ENCODE data around the gene STK25. TPM values are rescaled to one million over a fixed set of nuclear protein-coding genes. Genes with fewer than 3 reads are reported as not detected.

STK25 gene
- total and polyA plus RNA-seq, 2 of the 8 experiments (the other 6 are each of a cell fraction or from before 2014, with no cell fraction given): 159 to 546 TPM

GRCh38 chr2:241456546-241456945 lies 51.8 kb downstream of the STK25 start:
- H4K8ac ChIP-seq (ENCODE audit: extremely low read depth, insufficient read depth, low read length): no peak overlapping the region
- no peaks in the 10 kb centered on the region for H3K23me2 ChIP-seq (ENCODE audit: low read depth, low read length)
- H3K4me1 ChIP-seq (replicated peaks in 1 of 4; ENCODE audit: control insufficient read depth in 3 of 4, insufficient read depth in 4 of 4, low read length in 3 of 4): 0 out of 7 replicates have a peak, but pooled peaks cover 0 to 4% (median 0%) of the 10 kb centered on the region in 4 experiments
- no peak overlapping the region for H3K14ac ChIP-seq (ENCODE audit: insufficient read length)
- H3K4ac ChIP-seq (replicated peaks; ENCODE audit: insufficient read length, low read depth, low read length): no peak overlapping the region
- FAIRE-seq (no peak), DNase-seq (ENCODE audit: low read depth in 1 of 2, low spot score in 2 of 2) (no peak)
- WGBS, 2 experiments (ENCODE audit: extremely low coverage in 1 of 2, insufficient coverage in 1 of 2, insufficient read length in 1 of 2, insufficient replicate concordance in 2 of 2, low coverage in 1 of 2, low lambda C conversion rate in 2 of 2, missing lambda C conversion rate in 1 of 2): 86% methylated on average over 11 of the region's 11 CpGs; no CpG with 5 or more reads in 1 of the 2 experiments
- no peak overlapping the region for H3K23ac ChIP-seq (ENCODE audit: insufficient read length)
- H2BK20ac ChIP-seq (ENCODE audit: low read length): no peak overlapping the region
- peaks cover 0 to 2% of the 10 kb centered on the region in 2 experiments for H4K20me1 ChIP-seq (replicated peaks in 1 of 2; ENCODE audit: control insufficient read depth in 1 of 2, insufficient read depth in 2 of 2, low read length in 2 of 2)
- H2AK5ac ChIP-seq (ENCODE audit: low read depth, low read length): no peak overlapping the region
- H3K9me3 ChIP-seq (ENCODE audit: insufficient read depth in 2 of 2, low read depth in 1 of 2, low read length in 1 of 2): no peaks in the 10 kb centered on the region
- no peaks in the 10 kb centered on the region for H3K79me1 ChIP-seq (ENCODE audit: low read depth, low read length)
- ChIA-PET CTCF (ENCODE audit: partially characterized antibody) (no interaction called here), POLR2A (ENCODE audit: partially characterized antibody) (no interaction called here)
- no peak overlapping the region for H4K91ac ChIP-seq (replicated peaks; ENCODE audit: insufficient read length, low read length)
- no peaks in the 10 kb centered on the region for H3K36me3 ChIP-seq (ENCODE audit: control insufficient read depth in 2 of 4, insufficient read depth in 4 of 4, low read length in 3 of 4)
- H2BK120ac ChIP-seq (replicated peaks; ENCODE audit: low read depth, low read length): no peak overlapping the region
- H3K4me2 ChIP-seq (ENCODE audit: insufficient read depth in 1 of 2, low read depth in 2 of 2, low read length in 2 of 2): no peak overlapping the region
- no peaks in the 10 kb centered on the region for H3K79me2 ChIP-seq (ENCODE audit: control insufficient read depth in 1 of 2, insufficient read depth in 2 of 2, low read length in 2 of 2)
- no peak overlapping the region for H2BK5ac ChIP-seq (ENCODE audit: low read depth, low read length)
- H3K4me3 ChIP-seq (ENCODE audit: extremely low read depth in 1 of 4, insufficient read depth in 2 of 4, low read depth in 3 of 4, low read length in 4 of 4): no peak overlapping the region
- no peak overlapping the region for H3K9ac ChIP-seq (replicated peaks in 1 of 4; ENCODE audit: extremely low read depth in 1 of 4, low read depth in 3 of 4, low read length in 3 of 4)
- no peak overlapping the region for H3K27ac ChIP-seq (ENCODE audit: low read depth, low read length)
- no peak overlapping the region for H3K56ac ChIP-seq (replicated peaks; ENCODE audit: insufficient read length, low read depth, low read length)
- H4K5ac ChIP-seq (ENCODE audit: insufficient read length, low read depth, low read length): no peak overlapping the region
- no peak overlapping the region for H2BK15ac ChIP-seq (ENCODE audit: low read length)
- no peak overlapping the region for H2AFZ ChIP-seq (ENCODE audit: low read length)
- H2BK12ac ChIP-seq (ENCODE audit: low read depth, low read length): no peak overlapping the region
- no peak overlapping the region for H3K18ac ChIP-seq (ENCODE audit: extremely low read depth, low read length)
- H3K27me3 ChIP-seq (replicated peaks in 1 of 4; ENCODE audit: control insufficient read depth in 3 of 4, extremely low read depth in 1 of 4, insufficient read depth in 3 of 4, low read length in 3 of 4): no peaks in the 10 kb centered on the region; a peak in 1 of 7 replicates
- TF ChIP-seq USF2 (IDR thresholded peaks at IDR 0.05; ENCODE audit: low read length) (no peak), CTBP2 (IDR thresholded peaks at IDR 0.05; ENCODE audit: borderline replicate concordance, insufficient read depth, insufficient read length, low read length) (no peak), CBX8 (IDR thresholded peaks at IDR 0.05; ENCODE audit: borderline replicate concordance, low read depth, low read length) (no peak), SAP30 (IDR thresholded peaks at IDR 0.05; ENCODE audit: insufficient read depth, insufficient replicate concordance, low read length) (no peak), EP300 (IDR thresholded peaks at IDR 0.05; ENCODE audit: borderline replicate concordance in 1 of 2, low read depth in 2 of 2, low read length in 2 of 2) (no peak), ASH2L (IDR thresholded peaks at IDR 0.05; ENCODE audit: low read length) (no peak), CEBPB (IDR thresholded peaks at IDR 0.05; ENCODE audit: low read depth, low read length) (no peak), HDAC6 (IDR thresholded peaks at IDR 0.05; ENCODE audit: low read depth, low read length) (no peak), PHF8 (conservative IDR thresholded peaks at IDR 0.05; ENCODE audit: low read depth, low read length) (no peak), SRF (IDR thresholded peaks at IDR 0.05; ENCODE audit: low read depth, low read length) (no peak), NRF1 (IDR thresholded peaks at IDR 0.05; ENCODE audit: low read depth, low read length) (no peak), NANOG (IDR thresholded peaks at IDR 0.05; ENCODE audit: insufficient read depth, low read depth, low read length, poor library complexity, severe bottlenecking) (no peak), ZNF274 (IDR thresholded peaks at IDR 0.05; ENCODE audit: borderline replicate concordance, extremely low read depth, low read length) (no peak)
